WTC11 (cell line): ENCODE measurements around the gene TFB1M.
"Not testable (repeated sequence)": the region's sequence is repeated elsewhere in the genome, so short reads cannot be mapped to it uniquely, and the experiment has no call there.

ENCODE experiments used
- ATF3 ChIP-seq: sonication (generic); formaldehyde crosslinking; conservative IDR thresholded peaks from 2 replicates; pipeline ENCODE4 v1.8.1; 2022; ENCODE audit warnings: mild to moderate bottlenecking, missing genetic modification reagents
- CREB1 ChIP-seq: sonication (generic); formaldehyde crosslinking; IDR thresholded peaks from 2 replicates; pipeline ENCODE4 v1.8.0; 2023; ENCODE audit warnings: mild to moderate bottlenecking, missing genetic modification reagents
- TP53 ChIP-seq: sonication (generic); formaldehyde crosslinking; IDR thresholded peaks from 2 replicates; pipeline ENCODE4 v1.8.1; 2023; ENCODE audit warnings: mild to moderate bottlenecking, missing genetic modification reagents
- ZNF281 ChIP-seq: sonication (generic); formaldehyde crosslinking; IDR thresholded peaks from 2 replicates; pipeline ENCODE4 v1.8.0; 2023; ENCODE audit warnings: mild to moderate bottlenecking, missing genetic modification reagents
- ZSCAN18 ChIP-seq: fragments of 250-450 bp; sonication (Bioruptor Pico); IDR thresholded peaks from 2 replicates; pipeline ENCODE4 v2.1.2; 2022; ENCODE audit warnings: mild to moderate bottlenecking, moderate library complexity
- TF ChIP-seq, protein P1 (sequence below): fragments of 200-600 bp; IDR thresholded peaks from 2 replicates; pipeline ENCODE4 v1.8.0; 2022; ENCODE audit warnings: antibody characterized with exemption
- TF ChIP-seq, protein P2 (sequence below): sonication (generic); formaldehyde crosslinking; IDR thresholded peaks from 2 replicates; pipeline ENCODE4 v1.8.1; 2023; ENCODE audit warnings: mild to moderate bottlenecking, missing genetic modification reagents

DNA sequence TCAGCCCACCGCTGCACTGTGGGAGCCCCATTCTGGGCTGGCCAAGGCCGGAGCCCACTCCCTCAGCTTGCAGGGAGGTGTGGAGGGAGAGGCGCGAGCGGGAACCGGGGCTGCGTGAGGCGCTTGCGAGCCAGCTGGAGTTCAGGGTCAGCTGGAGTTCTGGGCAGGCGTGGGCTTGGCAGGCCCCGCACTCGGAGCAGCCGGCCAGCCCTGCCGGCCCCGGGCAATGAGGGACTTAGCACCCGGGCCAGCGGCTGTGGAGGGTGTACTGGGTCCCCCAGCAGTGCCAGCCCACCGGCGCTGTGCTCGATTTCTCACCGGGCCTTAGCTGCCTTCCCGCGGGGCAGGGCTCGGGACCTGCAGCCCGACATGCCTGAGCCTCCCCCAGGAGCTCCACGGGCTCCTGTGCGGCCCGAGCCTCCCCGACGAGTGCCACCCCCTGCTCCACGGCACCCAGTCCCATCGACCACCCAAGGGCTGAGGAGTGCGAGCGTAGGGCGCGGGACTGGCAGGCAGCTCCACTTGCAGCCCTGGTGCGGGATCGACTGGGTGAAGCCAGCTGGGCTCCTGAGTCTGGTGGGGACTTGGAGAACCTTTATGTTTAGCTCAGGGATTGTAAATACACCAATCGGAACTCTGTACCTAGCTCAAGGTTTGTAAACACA is 48.8 kb upstream of the TFB1M start:
- not testable (repeated sequence) for TF ChIP-seq ATF3 (CRISPR knock-in tag); ZNF281 (CRISPR knock-in tag); TP53; ZSCAN18 (CRISPR knock-in tag); CREB1 (CRISPR knock-in tag)
- TF ChIP-seq, protein P1, sequence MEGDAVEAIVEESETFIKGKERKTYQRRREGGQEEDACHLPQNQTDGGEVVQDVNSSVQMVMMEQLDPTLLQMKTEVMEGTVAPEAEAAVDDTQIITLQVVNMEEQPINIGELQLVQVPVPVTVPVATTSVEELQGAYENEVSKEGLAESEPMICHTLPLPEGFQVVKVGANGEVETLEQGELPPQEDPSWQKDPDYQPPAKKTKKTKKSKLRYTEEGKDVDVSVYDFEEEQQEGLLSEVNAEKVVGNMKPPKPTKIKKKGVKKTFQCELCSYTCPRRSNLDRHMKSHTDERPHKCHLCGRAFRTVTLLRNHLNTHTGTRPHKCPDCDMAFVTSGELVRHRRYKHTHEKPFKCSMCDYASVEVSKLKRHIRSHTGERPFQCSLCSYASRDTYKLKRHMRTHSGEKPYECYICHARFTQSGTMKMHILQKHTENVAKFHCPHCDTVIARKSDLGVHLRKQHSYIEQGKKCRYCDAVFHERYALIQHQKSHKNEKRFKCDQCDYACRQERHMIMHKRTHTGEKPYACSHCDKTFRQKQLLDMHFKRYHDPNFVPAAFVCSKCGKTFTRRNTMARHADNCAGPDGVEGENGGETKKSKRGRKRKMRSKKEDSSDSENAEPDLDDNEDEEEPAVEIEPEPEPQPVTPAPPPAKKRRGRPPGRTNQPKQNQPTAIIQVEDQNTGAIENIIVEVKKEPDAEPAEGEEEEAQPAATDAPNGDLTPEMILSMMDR: not testable (repeated sequence)
- TF ChIP-seq, protein P2, sequence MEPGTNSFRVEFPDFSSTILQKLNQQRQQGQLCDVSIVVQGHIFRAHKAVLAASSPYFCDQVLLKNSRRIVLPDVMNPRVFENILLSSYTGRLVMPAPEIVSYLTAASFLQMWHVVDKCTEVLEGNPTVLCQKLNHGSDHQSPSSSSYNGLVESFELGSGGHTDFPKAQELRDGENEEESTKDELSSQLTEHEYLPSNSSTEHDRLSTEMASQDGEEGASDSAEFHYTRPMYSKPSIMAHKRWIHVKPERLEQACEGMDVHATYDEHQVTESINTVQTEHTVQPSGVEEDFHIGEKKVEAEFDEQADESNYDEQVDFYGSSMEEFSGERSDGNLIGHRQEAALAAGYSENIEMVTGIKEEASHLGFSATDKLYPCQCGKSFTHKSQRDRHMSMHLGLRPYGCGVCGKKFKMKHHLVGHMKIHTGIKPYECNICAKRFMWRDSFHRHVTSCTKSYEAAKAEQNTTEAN (CRISPR knock-in tag): not testable (repeated sequence)
